GM19351 (cell line): ENCODE data around the gene PHACTR3.

Experiments used
- ATAC-seq: cut with Tn5 transposase; IDR thresholded peaks from one replicate; pipeline ENCODE4 v1.9.1; 2021; ENCODE audit warnings: mild to moderate bottlenecking, moderate library complexity; ENCODE audit not compliant: unreplicated experiment

PHACTR3 gene

GRCh38 chr20:59688356-59688755, 84.0 kb downstream of the PHACTR3 start:
- no peak for ATAC-seq

DNA sequence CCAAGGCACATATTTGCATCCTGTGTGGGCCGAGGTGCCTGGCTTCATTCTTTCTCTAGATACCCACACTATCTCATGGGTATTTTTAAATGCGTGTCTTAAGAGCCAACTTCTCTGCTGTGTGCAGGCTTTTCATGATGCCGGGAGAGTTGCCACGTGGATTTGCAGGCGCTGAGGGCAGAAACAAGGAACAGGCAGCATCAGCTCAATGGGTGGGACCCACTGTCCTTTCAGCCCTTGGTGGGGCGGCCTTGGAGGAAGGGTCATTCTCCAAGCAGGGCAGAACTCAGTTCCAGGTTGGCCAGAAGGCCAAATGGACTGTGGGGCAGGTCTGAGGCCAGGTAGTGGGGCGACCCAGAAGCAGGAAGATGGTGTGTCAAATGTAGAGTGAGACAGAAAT, 84.7 kb downstream of the PHACTR3 start:
- no peak for ATAC-seq

- no peak for ATAC-seq
These were observed 85.8 kb downstream of the PHACTR3 start for GRCh38 chr20:59690101-59690500.

DNA sequence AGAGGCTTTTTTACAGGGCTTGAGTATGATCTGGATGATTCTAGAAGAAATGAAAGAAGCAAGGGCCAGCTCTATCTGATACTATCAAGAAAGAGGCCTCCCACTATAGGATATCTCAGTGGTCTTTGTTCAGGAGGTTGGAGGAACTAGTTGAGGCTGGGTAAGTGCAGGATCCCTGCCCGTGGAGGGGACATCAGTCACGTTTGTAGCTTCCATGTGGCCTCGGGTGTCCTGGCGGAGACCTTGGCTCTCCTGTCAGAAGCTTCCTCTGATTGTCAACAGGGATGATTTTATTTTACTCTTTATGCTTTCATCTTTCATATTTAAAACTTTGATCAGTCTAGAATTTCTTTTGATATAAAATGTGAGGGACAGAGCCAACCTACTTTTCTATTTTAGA, 86.6 kb downstream of the PHACTR3 start:
- no peak for ATAC-seq

- ATAC-seq: no peak
These were observed 87.8 kb downstream of the PHACTR3 start for GRCh38 chr20:59692139-59692538.

- ATAC-seq: no peak
These were observed 89.2 kb downstream of the PHACTR3 start for GRCh38 chr20:59693587-59693986.

DNA sequence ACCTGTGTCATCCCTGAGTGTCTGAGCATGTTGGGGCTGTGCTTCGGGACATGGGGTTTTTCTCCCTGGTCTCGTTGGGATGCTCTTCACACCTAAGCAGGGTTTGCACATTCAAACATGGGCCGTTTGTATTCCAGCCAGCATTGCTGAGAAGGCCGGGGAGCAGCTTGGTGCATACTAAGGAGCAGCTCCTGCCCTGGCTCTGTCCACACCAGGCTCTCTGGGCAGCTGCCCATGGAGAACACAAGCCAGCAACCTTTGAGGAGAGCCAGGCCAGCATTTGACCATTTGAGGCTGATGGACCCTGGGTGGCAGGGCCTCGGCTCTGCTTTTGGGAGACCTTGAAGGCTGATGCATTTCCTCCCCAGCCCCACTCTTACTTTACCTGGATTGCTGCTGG, 92.1 kb downstream of the PHACTR3 start:
- no peak for ATAC-seq

GRCh38 chr20:59697068-59697467, 92.7 kb downstream of the PHACTR3 start:
- no peak for ATAC-seq

DNA sequence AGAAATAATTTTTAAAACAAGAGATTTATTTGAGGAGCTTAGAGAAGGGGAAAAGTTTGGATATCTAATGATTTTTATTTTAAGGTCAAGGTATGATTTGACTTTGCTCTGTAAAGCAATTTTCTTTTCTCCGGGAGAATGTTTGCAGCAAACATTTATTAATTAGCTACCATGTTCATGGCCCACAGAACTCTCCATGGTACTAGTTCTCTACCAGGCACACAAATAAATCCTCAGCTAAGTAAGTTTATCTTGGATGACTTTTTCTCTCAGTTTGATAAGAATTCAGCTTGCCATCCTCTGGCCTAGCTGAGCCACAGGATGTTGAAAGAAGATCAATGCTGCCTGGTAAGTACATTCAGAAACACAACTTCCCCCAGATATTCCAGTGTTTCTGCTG, 94.3 kb downstream of the PHACTR3 start:
- no peak for ATAC-seq

GRCh38 chr20:59701236-59701635, 96.9 kb downstream of the PHACTR3 start:
- ATAC-seq: no peak

DNA sequence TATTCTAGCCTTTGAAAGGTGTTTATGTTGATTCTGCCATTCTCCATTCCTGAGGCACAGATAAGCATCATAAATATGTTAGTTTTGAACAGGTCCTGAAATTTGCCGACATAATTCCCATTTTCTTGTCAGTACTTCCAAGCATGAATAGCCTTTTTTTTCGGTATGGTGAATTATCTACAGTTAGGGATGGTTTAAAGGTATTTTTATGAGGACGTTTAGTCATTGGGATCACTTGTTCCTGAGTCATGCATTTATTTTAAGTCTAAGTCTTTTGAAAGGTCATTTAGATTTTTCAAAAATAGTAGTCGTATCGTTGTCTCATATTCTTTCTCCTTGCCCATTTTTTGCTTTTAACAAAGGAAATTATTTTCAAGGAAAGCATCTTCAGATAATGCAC, 98.7 kb downstream of the PHACTR3 start:
- ATAC-seq: no peak

DNA sequence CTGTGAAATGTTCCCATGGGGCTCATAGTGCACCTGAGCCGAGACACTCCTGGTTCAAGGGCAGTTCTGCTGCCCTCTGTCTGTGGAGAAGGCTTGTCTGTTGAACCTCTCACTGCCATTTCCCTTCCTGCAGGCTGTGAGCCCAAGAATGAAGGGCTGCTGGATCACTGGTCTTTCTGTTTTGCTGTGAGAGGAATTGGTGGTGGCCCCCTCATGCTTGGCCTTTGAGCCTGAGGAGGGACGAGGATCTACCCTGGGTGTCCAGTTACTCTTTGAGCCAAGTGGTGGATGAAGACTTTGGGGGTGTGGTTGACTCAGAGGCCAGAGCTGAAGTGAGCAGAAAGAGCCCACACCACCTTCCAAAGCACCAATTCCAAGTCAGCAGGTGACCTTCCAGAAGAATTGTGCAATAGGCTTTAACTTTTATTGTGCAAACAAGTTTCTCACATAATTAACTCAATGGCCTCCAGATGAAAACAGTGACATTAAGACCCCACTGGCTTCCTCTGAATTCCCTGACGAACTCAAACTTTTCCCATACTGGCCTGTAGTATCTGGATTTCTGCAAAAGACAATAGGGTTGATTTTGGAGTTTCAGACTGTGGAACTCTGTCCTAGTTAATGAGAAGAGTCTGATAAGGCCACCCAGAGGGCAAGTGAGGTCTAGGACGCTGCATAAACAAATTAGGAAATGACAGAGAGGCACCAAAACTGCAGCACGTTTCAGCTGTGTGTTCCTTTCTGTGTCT, 101.5 kb downstream of the PHACTR3 start:
- no peak for ATAC-seq

- ATAC-seq: no peak
These were observed 102.0 kb downstream of the PHACTR3 start for GRCh38 chr20:59706400-59706693.

GRCh38 chr20:59708326-59708725, 104.0 kb downstream of the PHACTR3 start:
- no peak for ATAC-seq

DNA sequence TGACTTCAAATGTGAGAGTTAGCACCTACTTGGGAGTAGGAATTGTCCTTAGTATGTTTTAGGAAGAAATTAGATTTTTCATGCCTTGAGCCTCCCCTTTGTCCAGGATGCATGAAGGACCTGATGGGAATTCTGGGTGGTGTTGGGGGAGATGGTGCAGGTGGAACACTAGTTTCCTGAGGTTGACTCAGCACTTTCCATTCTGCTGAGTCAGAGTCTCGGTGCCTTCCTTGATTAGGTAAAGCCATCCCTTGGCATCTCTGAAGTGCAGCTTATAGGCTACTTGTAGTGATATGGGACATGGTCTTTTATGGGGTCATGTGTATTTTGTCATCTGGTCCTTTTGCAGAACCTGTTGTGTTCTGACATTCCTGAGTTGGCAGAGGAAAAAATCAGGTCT, 105.3 kb downstream of the PHACTR3 start:
- no peak for ATAC-seq

- ATAC-seq: no peak
These were observed 113.7 kb downstream of the PHACTR3 start for GRCh38 chr20:59718071-59718470.

- no peak for ATAC-seq
These were observed 114.4 kb downstream of the PHACTR3 start for GRCh38 chr20:59718751-59719150.

GRCh38 chr20:59720013-59720412, 115.7 kb downstream of the PHACTR3 start:
- no peak for ATAC-seq

GRCh38 chr20:59721386-59721785, 117.0 kb downstream of the PHACTR3 start:
- ATAC-seq: no peak

GRCh38 chr20:59723108-59723500, 118.8 kb downstream of the PHACTR3 start:
- no peak for ATAC-seq

DNA sequence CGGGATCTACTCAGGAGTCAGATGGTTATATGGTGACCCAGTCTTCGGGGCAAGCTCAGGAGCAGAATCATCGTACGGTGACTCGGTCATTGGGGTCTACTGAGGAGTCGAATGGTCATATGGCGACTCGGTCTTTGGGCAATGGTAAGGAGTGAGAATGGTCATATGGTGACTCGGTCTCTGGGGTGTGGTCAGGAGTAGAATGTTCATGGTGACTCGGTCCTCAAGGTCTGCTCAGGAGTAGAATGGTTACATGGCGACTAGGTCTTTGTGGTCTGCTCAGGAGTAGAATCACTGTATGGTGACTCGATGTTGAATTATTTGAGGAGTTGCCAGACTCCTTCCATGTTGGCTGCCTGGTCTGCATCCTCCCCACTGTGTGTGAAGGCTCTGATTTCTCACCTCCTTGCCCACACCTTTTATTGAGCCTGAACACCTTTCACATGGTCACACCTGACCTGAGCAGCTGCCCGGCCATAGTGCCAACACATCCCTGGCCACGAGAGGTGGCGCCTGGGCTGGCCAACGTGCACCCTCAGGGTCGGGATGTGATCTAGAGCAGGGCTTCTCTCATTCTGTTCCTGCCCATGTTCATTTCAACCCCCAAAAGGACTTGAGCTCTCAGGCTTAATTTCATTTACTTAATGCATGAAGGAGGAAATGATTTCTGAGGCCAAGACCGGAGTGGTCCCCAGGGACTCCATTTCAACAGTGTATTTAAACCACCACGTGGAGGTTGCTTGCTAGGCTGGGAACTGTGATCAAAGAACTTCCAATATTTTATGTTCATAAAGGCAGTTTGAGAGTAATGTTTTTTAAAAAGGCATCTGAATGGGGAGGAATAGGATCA, 119.5 kb downstream of the PHACTR3 start:
- no peak for ATAC-seq
